Measurements from ENCODE around the gene TMEM40. TPM values are rescaled to one million over a fixed set of nuclear protein-coding genes. Genes with fewer than 3 reads are reported as not detected.

The TMEM40 gene
- total RNA-seq (1 to 10 TPM in 3 of 4 donors, under 1 TPM in 1; 0.59 to 4.4 (median 2.3) TPM), polyA plus RNA-seq (under 1 TPM; 0.30 to 0.52 (median 0.40) TPM)
- long read RNA-seq, donor 1, partial matches to known transcripts = 0 of 3 reads
- long read RNA-seq, donor 1, other reads (novel, unspliced or antisense) = 2 of 3 reads
- long read RNA-seq, donor 2, partial matches to known transcripts = 0 of 2 reads
- long read RNA-seq, donor 2, other reads (novel, unspliced or antisense) = 2 of 2 reads

- no peaks in the 10 kb centered on the region for H3K9me3 ChIP-seq
- WGBS, 3 donors = 81 to 88% (median 81%) methylated on average over 10 of the region's 10 CpGs
- no peak for TF ChIP-seq CTCF (IDR thresholded peaks at IDR 0.05)
- H3K4me1 ChIP-seq = peaks cover 30% of the 10 kb centered on the region
- DNase-seq (no peak), ATAC-seq (no peak)
- H3K36me3 ChIP-seq (ENCODE audit: insufficient read depth in 1 of 2, low read depth in 1 of 2) = no peaks in the 10 kb centered on the region
- intact Hi-C loops (cut with DNase I) = no loop called here
- H3K27ac ChIP-seq = peak within 1 kb of the TSS; percentile 63
- no peaks in the 10 kb centered on the region for H3K27me3 ChIP-seq (ENCODE audit: insufficient read depth in 3 of 3, low read length in 2 of 3)
- H3K4me3 ChIP-seq = no peak within 1 kb of the TSS
Measured at GRCh38 chr3:12759097-12759679, at the start of gene TMEM40. Gene TMEM40 (minus strand): TSS chr3:12759259. CDS start chr3:12749832, 9,427 bp downstream.

- 79 to 83% (median 80%) methylated on average over 2 of the region's 2 CpGs for WGBS, 3 donors
- intact Hi-C loops (cut with DNase I) = no loop called here
- TF ChIP-seq CTCF (IDR thresholded peaks at IDR 0.05) = no peak
- no peak for ATAC-seq
- H3K27me3 ChIP-seq (ENCODE audit: insufficient read depth in 3 of 3, low read length in 2 of 3) = no peaks in the 10 kb centered on the region
- H3K27ac ChIP-seq = peak overlapping the region; percentile 70
- no peak for DNase-seq
- H3K4me1 ChIP-seq = peaks cover 27% of the 10 kb centered on the region
- no peak overlapping the region for H3K4me3 ChIP-seq
- no peaks in the 10 kb centered on the region for H3K9me3 ChIP-seq
- H3K36me3 ChIP-seq (ENCODE audit: insufficient read depth in 1 of 2, low read depth in 1 of 2) = peaks cover 3 to 82% of the 10 kb centered on the region in 2 donors
Measured at GRCh38 chr3:12808587-12808986, 49.5 kb upstream of the TMEM40 start.

- no peaks in the 10 kb centered on the region for H3K27me3 ChIP-seq (ENCODE audit: insufficient read depth in 3 of 3, low read length in 2 of 3)
- H3K4me3 ChIP-seq = no peak overlapping the region
- peaks cover 3 to 82% of the 10 kb centered on the region in 2 donors for H3K36me3 ChIP-seq (ENCODE audit: insufficient read depth in 1 of 2, low read depth in 1 of 2)
- peaks cover 27% of the 10 kb centered on the region for H3K4me1 ChIP-seq
- no peak for TF ChIP-seq CTCF (IDR thresholded peaks at IDR 0.05)
- H3K27ac ChIP-seq = peak overlapping the region; percentile 70
- intact Hi-C loops (cut with DNase I) = no loop called here
- no peaks in the 10 kb centered on the region for H3K9me3 ChIP-seq
- WGBS, 3 donors = 64 to 71% (median 66%) methylated on average over 7 of the region's 7 CpGs
- DNase-seq = no peak
- ATAC-seq = no peak
Measured at GRCh38 chr3:12807601-12808359, 48.7 kb upstream of the TMEM40 start.

DNA sequence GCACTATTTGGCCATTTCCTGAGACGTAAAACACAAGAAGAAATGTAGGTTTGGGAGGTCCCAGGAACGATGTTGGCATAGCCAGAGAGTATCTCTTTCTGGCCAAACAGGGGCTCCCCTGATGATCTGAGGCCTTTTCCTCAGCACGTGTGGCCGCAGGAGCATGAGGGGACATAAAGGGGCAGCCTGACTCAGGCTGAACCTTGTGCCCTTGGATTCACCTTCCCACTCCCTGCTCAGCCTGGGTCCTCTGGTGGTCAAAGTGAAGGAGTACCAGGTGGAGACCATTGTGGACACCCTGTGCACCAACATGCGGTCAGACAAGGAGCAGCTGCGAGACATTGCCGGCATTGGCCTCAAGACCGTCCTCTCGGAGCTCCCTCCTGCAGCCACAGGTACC is 48.0 kb upstream of the TMEM40 start:
- Histone ChIP-seq H3K4me1 (peaks cover 27% of the 10 kb centered on the region), H3K4me3 (no peak overlapping the region), H3K36me3 (ENCODE audit: insufficient read depth in 1 of 2, low read depth in 1 of 2) (peaks cover 3 to 79% of the 10 kb centered on the region in 2 donors), H3K27me3 (ENCODE audit: insufficient read depth in 3 of 3, low read length in 2 of 3) (no peaks in the 10 kb centered on the region), H3K9me3 (no peaks in the 10 kb centered on the region), H3K27ac (peak overlapping the region; percentile 70)
- no peak for DNase-seq
- intact Hi-C loops (cut with DNase I) = no loop called here
- WGBS, 3 donors = 89 to 95% (median 90%) methylated on average over 9 of the region's 9 CpGs
- no peak for ATAC-seq
- no peak for TF ChIP-seq CTCF (IDR thresholded peaks at IDR 0.05)
